Measurements from ENCODE around the gene ZNF521.

DNA sequence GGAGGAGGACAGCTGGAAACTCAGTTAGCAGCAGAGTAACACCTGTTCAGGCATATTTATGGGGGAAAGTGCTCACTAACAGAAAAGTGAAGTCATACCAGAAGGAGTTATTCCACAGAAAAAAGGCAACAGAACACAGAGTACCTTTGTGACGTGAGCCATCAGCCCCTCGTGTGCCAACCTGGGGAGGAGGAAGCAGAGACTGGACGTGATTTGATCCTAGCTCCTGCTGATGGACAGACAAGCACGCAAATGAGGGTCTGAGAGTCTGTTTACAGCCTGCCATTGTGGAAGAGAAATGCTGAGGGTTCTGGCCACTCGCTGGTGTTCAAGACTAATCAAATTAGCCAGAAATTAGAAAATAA, 120.7 kb downstream of the ZNF521 start:
- TF ChIP-seq, protein P1, sequence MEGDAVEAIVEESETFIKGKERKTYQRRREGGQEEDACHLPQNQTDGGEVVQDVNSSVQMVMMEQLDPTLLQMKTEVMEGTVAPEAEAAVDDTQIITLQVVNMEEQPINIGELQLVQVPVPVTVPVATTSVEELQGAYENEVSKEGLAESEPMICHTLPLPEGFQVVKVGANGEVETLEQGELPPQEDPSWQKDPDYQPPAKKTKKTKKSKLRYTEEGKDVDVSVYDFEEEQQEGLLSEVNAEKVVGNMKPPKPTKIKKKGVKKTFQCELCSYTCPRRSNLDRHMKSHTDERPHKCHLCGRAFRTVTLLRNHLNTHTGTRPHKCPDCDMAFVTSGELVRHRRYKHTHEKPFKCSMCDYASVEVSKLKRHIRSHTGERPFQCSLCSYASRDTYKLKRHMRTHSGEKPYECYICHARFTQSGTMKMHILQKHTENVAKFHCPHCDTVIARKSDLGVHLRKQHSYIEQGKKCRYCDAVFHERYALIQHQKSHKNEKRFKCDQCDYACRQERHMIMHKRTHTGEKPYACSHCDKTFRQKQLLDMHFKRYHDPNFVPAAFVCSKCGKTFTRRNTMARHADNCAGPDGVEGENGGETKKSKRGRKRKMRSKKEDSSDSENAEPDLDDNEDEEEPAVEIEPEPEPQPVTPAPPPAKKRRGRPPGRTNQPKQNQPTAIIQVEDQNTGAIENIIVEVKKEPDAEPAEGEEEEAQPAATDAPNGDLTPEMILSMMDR (IDR thresholded peaks at IDR 0.05; ENCODE audit: insufficient read depth, low read depth, low read length): no peak
- TF ChIP-seq EZH2 (IDR thresholded peaks at IDR 0.05; ENCODE audit: insufficient read depth, low read length): no peak
